K562 (cell line): ENCODE data around the gene NDUFV2. TPM values are rescaled to one million over a fixed set of nuclear protein-coding genes. Genes with fewer than 3 reads are reported as not detected.

Experiments used
- AFF1 ChIP-seq, 2 experiments: fragments of 450-650 bp; IDR thresholded peaks; 2 replicates each; pipeline ENCODE4 v1.6.1; 2018; ENCODE audit warnings: mild to moderate bottlenecking in 2 of 2, low read depth in 1 of 2; ENCODE audit not compliant: partially characterized antibody in 2 of 2
- BRD9 ChIP-seq: fragments of 450-650 bp; IDR thresholded peaks from 2 replicates; pipeline ENCODE4 v1.6.1; 2018; ENCODE audit warnings: low read depth; ENCODE audit not compliant: partially characterized antibody
- CHAMP1 ChIP-seq: fragments of 450-650 bp; IDR thresholded peaks from 2 replicates; pipeline ENCODE4 v1.6.1; 2016; ENCODE audit warnings: mild to moderate bottlenecking
- E2F3 ChIP-seq: fragments of 250-450 bp; sonication (Bioruptor Pico); IDR thresholded peaks from 2 replicates; pipeline ENCODE4 v1.4.0; 2020; ENCODE audit warnings: mild to moderate bottlenecking
- GATA2 ChIP-seq: sonication (generic); formaldehyde crosslinking; IDR thresholded peaks from 2 replicates; pipeline ENCODE4 v1.4.0; 2020; ENCODE audit warnings: mild to moderate bottlenecking, missing genetic modification reagents
- HDGF ChIP-seq: fragments of 450-650 bp; IDR thresholded peaks from 2 replicates; pipeline ENCODE4 v1.6.1; 2016
- IRF2 ChIP-seq: sonication (generic); formaldehyde crosslinking; IDR thresholded peaks from 2 replicates; pipeline ENCODE4 v1.8.1; 2022; ENCODE audit warnings: mild to moderate bottlenecking, missing genetic modification reagents
- NEUROD1 ChIP-seq: fragments of 150-350 bp; IDR thresholded peaks from 2 replicates; pipeline ENCODE4 v1.6.1; 2014; ENCODE audit warnings: borderline replicate concordance, low read length, low read depth; ENCODE audit not compliant: partially characterized antibody
- NR2C2 ChIP-seq, 2 experiments: fragments of 200-800 bp in 1 of 2; sonication (Bioruptor generic) in 1 of 2; sonication (generic) in 1 of 2; formaldehyde crosslinking in 1 of 2; IDR thresholded peaks; 2 replicates each; pipeline versions ENCODE4 v1.6.1 to v1.8.0; 2016 to 2022; ENCODE audit warnings: mild to moderate bottlenecking in 1 of 2, missing compliant biosample characterization in 1 of 2, missing genetic modification characterization in 1 of 2, missing genetic modification reagents in 1 of 2
- SIN3B ChIP-seq: fragments of 450-650 bp; IDR thresholded peaks from 2 replicates; pipeline ENCODE4 v1.6.1; 2017; ENCODE audit warnings: low read depth, mild to moderate bottlenecking, moderate library complexity
- TGIF2 ChIP-seq: sonication (generic); formaldehyde crosslinking; IDR thresholded peaks from 2 replicates; pipeline ENCODE4 v1.8.1; 2022; ENCODE audit warnings: mild to moderate bottlenecking, missing genetic modification reagents, moderate library complexity
- WHSC1 ChIP-seq: IDR thresholded peaks from one replicate; pipeline ENCODE4 v1.6.1; 2012; ENCODE audit warnings: low read length, control low read depth, inconsistent platforms
- ZBTB17 ChIP-seq: fragments of 450-650 bp; formaldehyde crosslinking; IDR thresholded peaks from 2 replicates; pipeline ENCODE4 v1.4.0; 2020; ENCODE audit warnings: mild to moderate bottlenecking
- ZFP1 ChIP-seq: fragments of 450-650 bp; formaldehyde crosslinking; IDR thresholded peaks from 2 replicates; pipeline ENCODE4 v1.4.0; 2020; ENCODE audit warnings: mild to moderate bottlenecking, mixed read lengths
- ZNF23 ChIP-seq: fragments of 250-450 bp; sonication (Bioruptor Pico); IDR thresholded peaks from 2 replicates; pipeline ENCODE4 v1.4.0; 2020; ENCODE audit warnings: mild to moderate bottlenecking
- ZNF282 ChIP-seq: sonication (generic); formaldehyde crosslinking; IDR thresholded peaks from 2 replicates; pipeline ENCODE4 v1.8.1; 2023; ENCODE audit warnings: missing genetic modification reagents
- ZNF586 ChIP-seq: fragments of 450-650 bp; formaldehyde crosslinking; conservative IDR thresholded peaks from 2 replicates; pipeline ENCODE4 v1.4.0; 2020; ENCODE audit warnings: mild to moderate bottlenecking, moderate library complexity
- ZNF699 ChIP-seq: fragments of 250-450 bp; sonication (Bioruptor Pico); IDR thresholded peaks from 2 replicates; pipeline ENCODE4 v1.8.0; 2021; ENCODE audit warnings: mild to moderate bottlenecking, moderate library complexity; ENCODE audit not compliant: insufficient replicate concordance
- polyA plus RNA-seq, 8 experiments: library from polyadenylated mRNA; depleted of rRNA in 4 of 8; stranded (reverse) in 5 of 8; unstranded in 3 of 8; fragments of >200 nt; fragmentation: Nextera tagmentation in 2 of 8; fragmentation: Illumina TruSeq in 1 of 8; extraction: Ambion mirVana in 2 of 8; extraction: Trizol in 1 of 8; gene quantifications; 2 replicates each; pipeline versions ENCODE4 v1.2.1 to v1.2.3, GENCODE V29; 2011 to 2014; ENCODE audit warnings: inconsistent platforms in 1 of 8, missing spikeins in 1 of 8
- total RNA-seq, 7 experiments: library from RNA; depleted of rRNA in 6 of 7; stranded (reverse); fragments of >200 nt in 6 of 7; fragmentation: Illumina TruSeq in 2 of 7; extraction: Trizol in 2 of 7; gene quantifications; 2 replicates each; pipeline versions ENCODE4 v1.2.1 to v1.2.3, GENCODE V29; 2011 to 2021; ENCODE audit warnings: low replicate concordance in 1 of 7

The NDUFV2 gene
- total and polyA plus RNA-seq, 9 of the 15 experiments (the other 6 are each of a cell fraction or from before 2014, with no cell fraction given) = 213 to 550 (median 384) TPM

DNA sequence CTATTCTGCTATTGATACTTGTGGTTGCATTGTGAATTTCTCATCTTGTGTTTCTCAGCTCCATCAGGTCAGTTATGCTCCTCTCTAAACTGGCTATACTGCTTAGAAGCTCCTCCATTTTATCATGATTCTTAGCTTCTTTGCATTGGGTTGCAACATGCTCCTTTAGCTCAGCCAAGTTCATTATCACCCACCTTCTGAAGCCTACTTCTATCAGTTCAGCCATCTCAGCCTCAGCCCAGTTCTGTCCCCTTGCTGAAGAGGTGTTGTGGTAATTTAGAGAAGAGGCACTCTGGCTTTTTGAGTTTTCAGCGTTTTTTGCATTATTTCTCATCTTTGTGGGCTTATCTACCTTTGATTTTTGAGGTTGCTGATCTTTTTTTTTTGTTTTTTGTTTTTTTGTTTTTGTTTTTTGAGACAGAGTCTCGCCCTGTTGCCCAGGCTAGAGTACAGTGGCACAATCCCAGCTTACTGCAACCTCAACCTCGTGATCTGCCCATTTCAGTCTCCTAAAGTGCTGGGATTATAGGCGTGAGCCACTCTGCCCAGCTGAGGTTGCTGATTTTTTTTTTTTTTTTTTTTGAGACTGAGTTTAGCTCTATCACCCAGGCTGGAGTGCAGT is 70.1 kb downstream of the NDUFV2 start (continued):
- TF ChIP-seq CHAMP1 = no peak
- TF ChIP-seq NEUROD1 = no peak
- no peak for TF ChIP-seq GATA2 (CRISPR knock-in tag)
- peak; percentile 19 for TF ChIP-seq BRD9
- TF ChIP-seq NR2C2 (CRISPR knock-in tag; IDR thresholded peaks at IDR 0.05) = no peak
- no peak for TF ChIP-seq NR2C2 (tag; IDR thresholded peaks at IDR 0.05)
- no peak for TF ChIP-seq SIN3B
- no peak for TF ChIP-seq WHSC1
- TF ChIP-seq AFF1 (IDR thresholded peaks at IDR 0.05; ENCODE audit: low read depth in 1 of 2, partially characterized antibody in 2 of 2) = peak in 1 of 2 experiments; percentile 33
- no peak for TF ChIP-seq ZNF23 (CRISPR knock-in tag)
- TF ChIP-seq ZNF699 = no peak
- no peak for TF ChIP-seq TGIF2 (CRISPR knock-in tag)
- no peak for TF ChIP-seq E2F3 (CRISPR knock-in tag)
- TF ChIP-seq IRF2 (CRISPR knock-in tag) = no peak
- TF ChIP-seq ZNF282 (CRISPR knock-in tag) = no peak
- TF ChIP-seq ZBTB17 (CRISPR knock-in tag) = no peak
- TF ChIP-seq ZFP1 = no peak
- no peak for TF ChIP-seq HDGF
- TF ChIP-seq ZNF586 (CRISPR knock-in tag) = no peak
- TF ChIP-seq, all 486 proteins: peak for 32
